Measurements from ENCODE around the gene TTLL5.

DNA sequence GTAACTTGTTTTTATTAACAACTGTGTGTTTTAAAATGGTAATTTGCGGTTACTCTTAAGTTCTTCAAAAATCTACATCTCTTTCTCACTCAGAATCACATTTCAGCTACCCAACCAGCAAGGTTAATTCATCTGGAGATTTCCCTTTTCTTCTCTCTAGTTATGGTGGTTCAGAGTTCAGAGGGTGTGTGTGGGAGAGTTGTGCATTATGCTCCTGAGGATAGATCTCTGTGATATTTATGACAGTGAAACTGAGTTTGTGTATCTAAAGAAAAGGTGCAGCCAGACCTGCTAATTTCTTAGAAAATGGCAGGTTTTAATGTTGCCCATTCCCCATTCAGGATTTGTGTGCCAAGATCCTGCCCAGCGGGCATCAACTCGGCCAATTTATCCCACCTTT, 73.8 kb downstream of the TTLL5 start:
- no peak for TF ChIP-seq TSHZ2 (CRISPR knock-in tag; IDR thresholded peaks at IDR 0.05)
- no peak for TF ChIP-seq CSRNP3 (CRISPR knock-in tag; IDR thresholded peaks at IDR 0.05)
- TF ChIP-seq PPARA (CRISPR knock-in tag; IDR thresholded peaks at IDR 0.05; ENCODE audit: borderline replicate concordance), result no peak
- TF ChIP-seq TOX (CRISPR knock-in tag; IDR thresholded peaks at IDR 0.05; ENCODE audit: borderline replicate concordance), result no peak
- TF ChIP-seq POU6F1 (CRISPR knock-in tag; IDR thresholded peaks at IDR 0.05; ENCODE audit: borderline replicate concordance, low read depth), result no peak
- no peak for TF ChIP-seq BACH2 (CRISPR knock-in tag; IDR thresholded peaks at IDR 0.05; ENCODE audit: borderline replicate concordance)
- no peak for TF ChIP-seq CREB5 (CRISPR knock-in tag; IDR thresholded peaks at IDR 0.05; ENCODE audit: low read depth)
- no peak for TF ChIP-seq ARNTL (CRISPR knock-in tag; IDR thresholded peaks at IDR 0.05; ENCODE audit: borderline replicate concordance, low read depth)
- no peak for TF ChIP-seq GLIS3 (CRISPR knock-in tag; IDR thresholded peaks at IDR 0.05)
- no peak for TF ChIP-seq ZNF565 (CRISPR knock-in tag; conservative IDR thresholded peaks at IDR 0.05; ENCODE audit: low read depth)
- TF ChIP-seq, protein P1, sequence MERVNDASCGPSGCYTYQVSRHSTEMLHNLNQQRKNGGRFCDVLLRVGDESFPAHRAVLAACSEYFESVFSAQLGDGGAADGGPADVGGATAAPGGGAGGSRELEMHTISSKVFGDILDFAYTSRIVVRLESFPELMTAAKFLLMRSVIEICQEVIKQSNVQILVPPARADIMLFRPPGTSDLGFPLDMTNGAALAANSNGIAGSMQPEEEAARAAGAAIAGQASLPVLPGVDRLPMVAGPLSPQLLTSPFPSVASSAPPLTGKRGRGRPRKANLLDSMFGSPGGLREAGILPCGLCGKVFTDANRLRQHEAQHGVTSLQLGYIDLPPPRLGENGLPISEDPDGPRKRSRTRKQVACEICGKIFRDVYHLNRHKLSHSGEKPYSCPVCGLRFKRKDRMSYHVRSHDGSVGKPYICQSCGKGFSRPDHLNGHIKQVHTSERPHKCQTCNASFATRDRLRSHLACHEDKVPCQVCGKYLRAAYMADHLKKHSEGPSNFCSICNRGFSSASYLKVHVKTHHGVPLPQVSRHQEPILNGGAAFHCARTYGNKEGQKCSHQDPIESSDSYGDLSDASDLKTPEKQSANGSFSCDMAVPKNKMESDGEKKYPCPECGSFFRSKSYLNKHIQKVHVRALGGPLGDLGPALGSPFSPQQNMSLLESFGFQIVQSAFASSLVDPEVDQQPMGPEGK (CRISPR knock-in tag; IDR thresholded peaks at IDR 0.05; ENCODE audit: borderline replicate concordance), result no peak
- TF ChIP-seq ZFP3 (CRISPR knock-in tag; IDR thresholded peaks at IDR 0.05), result no peak
- TF ChIP-seq ZNF70 (CRISPR knock-in tag; IDR thresholded peaks at IDR 0.05), result no peak
- TF ChIP-seq ZFP30 (CRISPR knock-in tag; IDR thresholded peaks at IDR 0.05), result no peak

Data from SK-N-SH treated with all-trans-retinoic acid at 6 μM for 48 hours (cell line).